CD4-positive, alpha-beta T cell treated with Interleukin-4 for 1 hour (primary cell): ENCODE data around the gene ARHGAP35.

ENCODE experiments used
- DNase-seq, 2 donors: peaks; one replicate each; pipeline ENCODE4 v3.0.0-alpha.2; 2020 to 2022

ARHGAP35 gene

DNA sequence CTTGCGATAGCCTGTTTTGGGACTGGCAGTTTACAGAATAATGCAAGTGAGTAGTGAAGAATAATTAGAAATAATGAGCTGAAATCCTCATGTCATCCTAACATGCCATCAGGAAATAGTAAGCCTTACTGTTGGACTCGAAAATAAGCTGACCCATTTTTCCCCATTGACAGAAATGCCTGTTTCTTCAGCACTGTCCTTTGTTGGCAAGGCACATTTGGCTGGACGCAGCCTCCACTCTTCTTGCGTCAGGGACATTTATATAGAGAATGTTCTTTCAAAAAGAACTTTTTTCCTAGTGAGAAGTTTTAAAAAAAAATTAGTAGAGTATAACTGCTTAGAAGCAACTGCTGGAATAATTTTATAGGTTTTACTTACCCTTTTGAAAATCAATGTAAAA, 47.1 kb downstream of the ARHGAP35 start:
- DNase-seq, result no peak

DNA sequence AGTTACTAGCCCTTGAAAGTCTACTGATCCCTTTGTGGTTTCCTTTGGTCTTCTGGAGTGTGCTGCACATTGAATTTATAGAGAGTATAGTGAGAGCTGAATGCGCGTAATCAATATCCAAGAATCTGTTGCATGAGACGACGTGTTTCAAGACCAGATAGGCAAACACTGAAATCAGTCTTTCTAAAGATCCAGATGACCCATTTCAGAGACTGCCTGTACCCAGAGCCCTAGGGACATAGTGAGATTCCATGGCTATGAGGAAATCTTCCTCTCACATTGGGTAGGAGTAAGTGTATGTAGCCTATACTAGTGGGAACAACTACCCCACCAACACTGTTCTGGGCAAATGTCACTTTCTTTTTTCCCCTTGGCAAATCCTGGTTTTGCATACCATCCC, 48.6 kb downstream of the ARHGAP35 start:
- no peak for DNase-seq
